Measurements from ENCODE around the gene SLC2A11.

DNA sequence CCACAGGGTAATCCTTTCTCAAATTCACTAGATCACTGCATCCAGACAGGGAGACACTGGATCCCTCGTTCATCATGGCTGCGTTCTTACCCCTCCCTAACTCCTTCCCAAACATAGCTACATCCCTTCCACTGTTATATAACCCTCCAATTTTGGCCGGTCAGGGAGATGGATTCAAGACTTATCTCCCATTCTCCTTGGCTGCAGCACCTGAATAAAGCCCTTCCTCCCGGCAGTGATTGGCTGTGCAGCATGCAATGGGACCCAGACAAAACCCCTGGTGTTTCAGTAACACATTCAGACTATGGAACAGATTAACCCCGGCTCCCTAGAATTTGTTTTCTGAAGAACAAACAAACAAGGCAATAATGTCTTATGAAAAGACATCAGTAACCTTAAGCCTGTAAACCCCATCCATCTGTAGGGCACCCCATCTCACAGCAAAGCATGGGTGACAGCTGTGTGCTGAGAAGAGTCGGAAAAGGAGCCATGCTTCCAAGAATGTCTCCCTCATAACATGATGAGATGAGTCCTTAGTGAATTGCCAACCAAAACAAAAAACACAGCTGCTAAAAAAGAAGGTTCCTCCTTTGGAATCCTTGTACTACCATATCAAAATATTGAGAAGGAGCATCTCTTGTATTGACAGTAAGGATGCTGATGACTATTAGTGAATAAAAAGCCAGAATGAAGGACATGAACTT lies 41.5 kb downstream of the SLC2A11 start:
- TF ChIP-seq, protein P1, sequence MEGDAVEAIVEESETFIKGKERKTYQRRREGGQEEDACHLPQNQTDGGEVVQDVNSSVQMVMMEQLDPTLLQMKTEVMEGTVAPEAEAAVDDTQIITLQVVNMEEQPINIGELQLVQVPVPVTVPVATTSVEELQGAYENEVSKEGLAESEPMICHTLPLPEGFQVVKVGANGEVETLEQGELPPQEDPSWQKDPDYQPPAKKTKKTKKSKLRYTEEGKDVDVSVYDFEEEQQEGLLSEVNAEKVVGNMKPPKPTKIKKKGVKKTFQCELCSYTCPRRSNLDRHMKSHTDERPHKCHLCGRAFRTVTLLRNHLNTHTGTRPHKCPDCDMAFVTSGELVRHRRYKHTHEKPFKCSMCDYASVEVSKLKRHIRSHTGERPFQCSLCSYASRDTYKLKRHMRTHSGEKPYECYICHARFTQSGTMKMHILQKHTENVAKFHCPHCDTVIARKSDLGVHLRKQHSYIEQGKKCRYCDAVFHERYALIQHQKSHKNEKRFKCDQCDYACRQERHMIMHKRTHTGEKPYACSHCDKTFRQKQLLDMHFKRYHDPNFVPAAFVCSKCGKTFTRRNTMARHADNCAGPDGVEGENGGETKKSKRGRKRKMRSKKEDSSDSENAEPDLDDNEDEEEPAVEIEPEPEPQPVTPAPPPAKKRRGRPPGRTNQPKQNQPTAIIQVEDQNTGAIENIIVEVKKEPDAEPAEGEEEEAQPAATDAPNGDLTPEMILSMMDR (IDR thresholded peaks at IDR 0.05) = no peak
- no peak for TF ChIP-seq POLR2A (IDR thresholded peaks at IDR 0.05)
